GM23248 (cell line): Measurements from ENCODE around the gene GJA3.

Experiments used
- EZH2 ChIP-seq: fragments of 200-600 bp; sonication (generic); IDR thresholded peaks from 2 replicates; pipeline ENCODE4 v1.6.1; 2018; ENCODE audit warnings: antibody characterized with exemption, mild to moderate bottlenecking; ENCODE audit not compliant: insufficient read depth, poor library complexity, severe bottlenecking
- EZH2phosphoT487 ChIP-seq: fragments of 200-600 bp; sonication (generic); IDR thresholded peaks from 2 replicates; pipeline ENCODE4 v1.6.1; 2018; ENCODE audit warnings: antibody characterized with exemption, moderate library complexity, mild to moderate bottlenecking, low read depth; ENCODE audit not compliant: insufficient read depth

GRCh38 chr13:20198781-20199180, 37.9 kb upstream of the GJA3 start:
- TF ChIP-seq EZH2 (no peak), EZH2phosphoT487 (no peak)
